ACHN (cell line): ENCODE measurements around the gene HDGFL2.
"Not testable (repeated sequence)": the region's sequence is repeated elsewhere in the genome, so short reads cannot be mapped to it uniquely, and the experiment has no call there.

ENCODE experiments used
- DNase-seq: peaks from one replicate; pipeline ENCODE4 v3.0.0-alpha.2; 2015
- in situ Hi-C: cut with HindIII; loops from 2 replicates; pipeline ENCODE4 v1.10.0; 2017; ENCODE audit warnings: low sequenced_read_pairs, low pct_ligation_motif_present, low pct_unique_long_range_greater_than_20kb

HDGFL2 gene

DNA sequence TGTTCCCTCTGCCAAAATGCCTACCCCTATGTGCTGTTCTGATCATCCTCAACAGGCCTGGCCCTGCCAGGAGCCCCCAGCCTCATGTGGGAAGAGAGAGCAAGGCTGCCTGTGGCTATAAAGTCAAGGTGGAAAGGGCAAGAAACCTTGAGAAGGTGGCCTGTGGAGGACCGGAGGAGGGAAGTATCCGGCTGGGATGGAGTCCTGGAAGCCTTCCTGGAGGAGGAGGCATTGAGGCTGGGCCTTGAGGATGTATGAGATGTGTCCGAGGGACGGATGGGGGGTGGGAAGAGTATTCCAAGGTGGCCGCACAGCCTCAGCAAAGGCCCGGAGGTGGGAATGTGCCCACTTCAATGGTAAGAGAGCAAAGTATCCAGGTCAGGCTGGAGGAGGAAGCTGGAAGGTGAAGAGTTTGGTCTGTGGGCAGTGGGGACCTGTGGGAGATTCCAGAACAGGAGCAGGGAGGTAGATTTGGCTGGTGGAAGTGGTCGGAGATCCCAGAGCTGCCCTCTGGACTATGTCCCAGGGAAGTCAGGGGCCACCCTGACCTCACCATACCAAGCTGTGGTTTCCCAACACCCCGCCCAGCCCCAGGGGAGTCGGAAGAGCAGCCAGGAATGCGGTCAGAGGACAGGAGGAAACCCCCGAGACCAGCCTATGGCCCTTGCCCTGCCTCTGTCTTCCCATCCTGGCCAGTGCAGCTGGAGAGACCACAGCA is 49.2 kb downstream of the HDGFL2 start:
- no peak for DNase-seq

DNA sequence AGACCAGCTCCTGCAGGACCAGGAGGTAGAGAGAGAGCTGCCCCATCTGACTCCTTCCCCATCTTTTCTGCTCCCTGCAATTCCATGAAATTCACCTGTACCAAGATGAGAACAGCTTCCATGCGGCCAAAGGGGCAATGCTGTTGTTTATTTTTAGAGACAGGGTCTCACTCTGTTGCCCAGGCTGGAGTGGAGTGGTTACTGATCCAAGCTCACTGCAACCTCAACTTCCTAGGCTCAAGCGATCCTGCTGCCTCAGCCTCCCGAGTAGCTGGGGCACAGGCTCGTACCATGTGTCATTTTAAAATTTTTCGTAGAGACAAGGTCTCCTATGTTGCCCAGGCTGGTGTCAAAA is 49.8 kb downstream of the HDGFL2 start:
- DNase-seq = no peak
- in situ Hi-C loops = no loop called here

More for the DNA sequence above, 49.2 kb downstream of the HDGFL2 start:
- in situ Hi-C loops = no loop called here

DNA sequence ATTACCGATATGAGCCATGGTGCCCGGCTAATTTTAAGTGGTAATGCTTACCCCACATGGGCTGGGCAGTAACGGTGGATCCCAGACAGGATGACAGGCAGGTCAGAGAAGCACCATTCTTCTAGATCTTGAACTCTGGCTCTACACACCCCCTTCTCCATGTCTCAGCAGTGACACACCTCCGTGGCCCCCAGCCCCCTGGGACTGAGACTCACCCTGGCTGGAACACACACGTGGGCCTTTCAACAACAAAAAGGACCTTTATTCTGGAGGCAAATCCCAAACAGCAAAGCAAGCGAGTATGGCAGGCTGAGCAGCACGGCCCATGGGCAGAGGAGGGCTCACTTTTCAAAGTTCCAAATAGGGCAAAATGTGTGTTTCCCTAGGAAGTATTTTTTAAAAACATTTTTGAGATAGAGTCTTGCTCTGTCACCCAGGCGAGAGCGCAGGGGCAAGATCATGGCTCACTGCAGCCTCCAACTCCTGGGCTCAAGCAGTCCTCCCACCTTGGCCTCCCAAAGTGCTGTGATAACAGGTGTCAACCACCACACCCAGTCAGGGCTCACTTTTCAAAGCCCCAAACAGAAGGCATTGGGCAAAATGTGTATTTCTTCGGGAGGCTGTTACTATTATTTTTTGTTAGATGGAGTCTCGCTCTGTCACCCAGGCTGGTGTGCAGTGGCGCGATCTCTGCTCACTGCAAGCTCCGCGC is 50.4 kb downstream of the HDGFL2 start:
- in situ Hi-C loops = no loop called here
- no peak for DNase-seq

DNA sequence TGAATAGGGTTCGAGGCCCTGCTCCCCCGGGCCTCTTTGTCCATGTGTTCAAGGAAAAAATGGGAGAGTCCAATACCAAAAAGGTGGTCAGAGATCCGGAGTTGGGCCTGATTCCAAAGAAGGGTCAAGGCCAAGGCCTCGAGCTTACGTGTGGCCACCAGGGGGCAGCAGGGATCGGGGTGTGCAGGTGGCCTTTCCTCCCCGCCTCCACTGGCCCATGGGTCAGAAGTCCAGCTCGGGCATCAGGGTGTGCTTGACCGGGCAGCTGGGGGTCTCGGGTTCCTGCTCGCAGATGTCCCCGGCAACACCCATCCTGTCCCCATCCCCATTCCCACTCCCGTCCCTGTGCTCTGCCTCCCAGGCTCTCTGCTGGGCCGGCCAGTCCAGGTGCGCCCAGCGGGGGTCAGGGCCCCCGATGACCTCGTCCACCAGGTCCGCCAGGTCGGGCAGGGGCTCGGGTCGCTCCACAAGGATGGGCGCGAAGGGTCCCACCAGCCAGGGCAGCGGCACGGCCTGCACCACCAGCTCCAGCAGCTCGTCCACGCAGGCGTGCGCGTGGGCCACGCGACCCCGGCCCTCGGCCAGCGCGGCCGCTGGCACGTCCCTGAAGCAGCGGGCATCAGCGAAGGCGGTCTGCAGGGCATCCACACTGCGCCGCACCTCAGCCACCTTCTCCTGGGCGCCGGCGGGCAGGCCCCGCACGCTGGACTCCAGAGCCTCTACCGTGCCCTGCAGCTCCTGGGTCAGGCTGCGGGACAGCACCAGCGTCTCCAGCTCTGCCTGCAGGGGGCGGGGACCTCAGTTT is 51.4 kb downstream of the HDGFL2 start:
- peak; percentile 43 for DNase-seq
- in situ Hi-C loops = no loop called here

DNA sequence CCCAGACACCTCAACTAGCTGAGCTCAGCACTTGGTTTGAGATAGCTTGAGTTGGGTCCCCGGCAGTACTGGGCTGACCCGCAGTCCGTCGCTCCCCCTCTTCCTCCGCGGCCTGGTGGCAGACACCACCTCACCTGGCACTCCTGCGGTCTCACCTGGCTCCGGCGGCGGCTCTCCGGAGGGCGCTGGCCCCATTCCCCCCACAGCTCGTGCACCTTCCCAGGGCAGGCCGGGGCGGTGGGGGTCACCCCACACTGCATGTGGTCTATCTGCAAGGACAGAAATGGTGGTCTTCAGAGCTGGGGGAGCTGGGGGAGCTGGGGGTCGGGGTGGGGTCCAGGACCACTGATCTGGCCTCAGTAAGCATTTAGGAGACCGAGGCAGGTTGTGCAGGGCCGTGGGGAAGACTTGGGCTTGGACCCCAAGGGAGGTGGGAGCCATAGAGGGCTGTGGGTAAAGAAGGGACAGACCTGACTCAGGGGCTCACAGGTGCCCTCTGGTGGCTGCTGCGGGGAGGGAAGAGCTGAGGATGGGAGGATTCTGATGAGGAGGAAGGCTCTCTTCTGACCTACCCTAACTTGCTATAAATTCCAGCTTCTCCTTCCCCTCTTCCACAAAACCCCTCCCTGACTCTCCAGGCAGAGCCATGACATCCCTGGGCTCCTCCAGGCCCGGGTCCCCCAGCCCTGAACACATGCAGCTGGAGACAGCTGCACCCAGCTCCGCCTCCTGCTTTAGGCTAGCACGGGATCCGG is 52.9 kb downstream of the HDGFL2 start:
- DNase-seq = peak; percentile 44
- in situ Hi-C loops = no loop called here

DNA sequence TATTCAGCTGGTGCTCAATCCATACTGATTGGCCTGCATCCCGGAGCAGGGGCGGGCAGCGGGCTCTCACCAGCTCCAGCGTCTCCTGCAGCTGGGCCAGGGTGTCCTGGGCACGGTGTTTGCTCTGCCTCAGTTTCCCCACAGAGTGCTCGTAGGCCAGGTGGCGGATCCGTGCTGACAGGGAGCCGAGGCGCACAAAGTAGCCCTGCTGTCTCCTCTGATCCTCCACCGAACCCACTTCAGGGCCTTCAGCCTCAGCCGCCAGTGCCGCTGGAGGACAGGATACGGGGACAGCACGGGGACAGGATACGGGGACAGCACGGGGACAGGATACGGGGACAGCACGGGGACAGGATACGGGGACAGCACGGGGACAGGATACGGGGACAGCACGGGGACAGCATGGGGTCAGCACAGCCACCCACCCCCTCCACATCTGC is 53.5 kb downstream of the HDGFL2 start:
- in situ Hi-C loops = no loop called here
- DNase-seq = no peak

DNA sequence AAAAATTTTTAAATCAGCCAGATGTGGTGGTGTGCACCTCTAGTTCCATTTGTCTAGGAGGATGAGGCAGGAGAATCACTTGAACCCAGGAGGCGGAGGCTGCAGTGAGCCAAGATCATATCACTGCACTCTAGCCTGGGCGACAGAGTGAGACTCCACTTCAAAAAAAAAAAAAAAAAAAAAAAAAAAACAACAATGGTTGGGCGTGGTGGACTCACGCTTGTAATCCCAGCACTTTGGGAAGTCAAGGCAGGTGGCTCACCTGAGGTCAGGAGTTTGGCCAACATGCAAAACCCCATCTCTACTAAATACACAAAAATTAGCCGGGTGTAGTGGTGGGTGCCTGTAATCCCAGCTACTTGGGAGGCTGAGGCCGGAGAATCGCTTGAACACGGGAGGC is 55.3 kb downstream of the HDGFL2 start:
- DNase-seq, in situ Hi-C loops: not testable (repeated sequence)

DNA sequence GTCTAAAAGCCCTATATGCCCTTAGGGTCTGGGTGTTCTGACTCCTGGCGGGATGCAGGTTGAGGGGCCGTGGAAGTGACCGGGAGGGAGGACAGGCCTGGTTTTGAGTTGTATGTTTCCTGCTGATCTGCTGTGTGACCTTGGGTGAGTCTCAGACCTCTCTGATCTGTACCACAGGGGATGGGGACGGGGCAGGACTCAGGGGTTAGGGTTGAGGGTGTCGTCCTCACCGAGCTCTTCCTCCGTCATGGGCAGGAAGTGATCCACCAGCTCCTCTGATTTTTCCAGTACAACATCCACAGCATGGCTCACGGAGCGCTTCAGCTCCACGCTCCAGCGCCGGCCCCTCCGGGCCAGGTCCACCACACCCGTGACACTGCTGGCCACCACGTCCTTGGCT is 56.7 kb downstream of the HDGFL2 start:
- DNase-seq = no peak
- in situ Hi-C loops = no loop called here

DNA sequence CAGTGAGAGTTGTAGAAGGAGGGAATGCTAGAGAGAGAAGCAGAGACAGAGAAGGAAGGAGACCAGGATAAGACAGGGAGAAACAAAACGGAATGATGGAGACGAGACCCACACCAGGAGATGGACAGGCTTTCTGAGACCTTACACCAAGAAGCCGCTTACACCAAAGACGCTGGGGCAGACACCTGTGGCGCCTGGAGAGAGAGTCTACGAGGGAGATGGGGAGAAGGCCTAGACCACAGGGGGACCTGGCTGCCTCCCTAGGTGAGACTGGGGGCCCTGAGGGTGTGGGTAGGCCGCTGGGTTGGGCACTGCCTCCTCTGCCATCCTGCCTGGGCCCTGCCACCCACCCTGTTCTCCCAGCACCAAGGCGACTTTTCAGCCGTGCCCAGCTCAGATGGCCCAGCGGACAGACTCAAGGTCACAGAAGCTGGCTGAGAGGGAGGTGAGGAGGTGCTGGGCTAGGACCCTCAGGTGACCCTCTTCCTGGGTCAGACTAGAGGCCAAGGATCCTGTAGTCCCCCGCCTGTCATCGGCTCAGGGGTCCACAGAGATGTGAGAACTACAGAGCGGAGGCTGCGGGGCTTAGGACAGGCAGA is 57.9 kb downstream of the HDGFL2 start:
- in situ Hi-C loops = no loop called here

DNA sequence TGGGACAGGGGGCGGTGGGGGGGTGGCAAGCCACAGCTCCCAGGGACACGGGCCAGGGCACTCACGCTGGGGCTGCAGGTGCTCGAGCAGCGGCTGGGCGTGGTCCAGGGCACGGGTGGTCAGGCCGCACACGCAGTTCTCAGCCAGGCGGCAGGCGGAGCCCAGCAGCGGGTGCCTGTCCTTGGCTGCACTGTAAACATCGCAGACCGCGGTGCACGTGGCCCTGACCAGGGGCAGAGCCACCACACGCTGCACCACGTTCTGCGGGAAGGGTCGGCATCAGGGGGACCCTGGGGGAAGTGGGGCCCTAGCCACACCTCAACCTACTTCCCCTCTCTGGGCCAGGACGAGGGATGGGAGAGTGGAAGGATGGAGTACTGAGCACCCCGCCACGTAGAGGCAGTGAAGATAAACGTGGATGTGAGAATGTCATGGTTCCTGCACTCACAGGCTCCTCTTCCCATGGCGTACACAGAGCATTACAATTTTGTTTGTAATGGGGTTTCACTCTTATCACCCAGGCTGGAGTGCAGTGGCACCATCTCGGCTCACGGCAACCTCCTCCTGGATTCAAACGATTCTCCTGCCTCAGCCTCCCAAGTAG is 59.6 kb downstream of the HDGFL2 start:
- in situ Hi-C loops = no loop called here
- DNase-seq = no peak

More for the DNA sequence above, 57.9 kb downstream of the HDGFL2 start:
- no peak for DNase-seq

DNA sequence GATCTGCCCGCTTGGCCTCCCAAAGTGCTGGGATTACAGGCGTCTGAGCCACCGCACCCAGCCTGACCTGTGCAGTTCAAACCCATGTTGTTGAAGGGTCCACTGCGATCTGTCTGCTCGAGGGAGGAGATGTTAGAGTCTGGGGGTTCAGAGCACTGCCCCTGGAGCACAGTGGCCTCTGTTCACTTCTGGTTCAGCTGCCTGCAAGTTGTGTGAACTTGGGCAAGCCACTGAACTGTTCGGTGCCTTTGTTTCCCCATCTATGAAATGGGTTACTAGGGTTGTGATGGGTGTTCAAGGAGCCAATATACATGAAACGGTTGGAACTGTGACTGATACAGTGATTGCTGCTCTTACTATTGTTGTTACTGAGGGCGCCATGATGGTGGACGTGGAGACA is 61.2 kb downstream of the HDGFL2 start:
- DNase-seq = no peak
- in situ Hi-C loops = no loop called here

DNA sequence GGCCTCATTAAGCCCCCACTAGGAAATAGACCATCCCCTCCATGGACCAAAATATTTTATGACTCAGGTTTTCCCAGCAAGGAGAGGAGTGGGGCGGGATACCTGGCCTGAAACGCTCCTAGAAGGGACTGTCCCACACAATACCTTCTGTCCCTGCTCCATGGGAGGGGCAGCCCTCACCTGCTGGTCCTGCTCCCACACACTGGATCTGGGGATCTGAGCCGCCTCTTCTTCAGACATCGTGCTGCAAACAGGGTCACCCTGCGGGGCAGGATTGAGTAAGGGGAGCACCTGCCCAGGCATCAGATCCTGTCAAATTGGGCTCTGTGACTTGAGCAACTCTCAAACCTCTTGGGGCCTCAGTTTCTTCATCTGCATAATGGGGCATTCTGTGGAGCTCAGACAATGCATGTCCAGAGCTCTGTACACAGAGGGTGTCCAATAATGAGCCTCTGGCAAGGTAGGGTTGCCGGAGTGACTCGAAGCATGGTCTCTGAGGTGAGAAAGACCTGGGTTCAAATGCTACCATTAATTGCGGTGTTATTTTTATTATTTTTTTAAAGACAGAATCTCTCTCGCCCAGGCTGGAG is 61.8 kb downstream of the HDGFL2 start:
- in situ Hi-C loops = no loop called here

DNA sequence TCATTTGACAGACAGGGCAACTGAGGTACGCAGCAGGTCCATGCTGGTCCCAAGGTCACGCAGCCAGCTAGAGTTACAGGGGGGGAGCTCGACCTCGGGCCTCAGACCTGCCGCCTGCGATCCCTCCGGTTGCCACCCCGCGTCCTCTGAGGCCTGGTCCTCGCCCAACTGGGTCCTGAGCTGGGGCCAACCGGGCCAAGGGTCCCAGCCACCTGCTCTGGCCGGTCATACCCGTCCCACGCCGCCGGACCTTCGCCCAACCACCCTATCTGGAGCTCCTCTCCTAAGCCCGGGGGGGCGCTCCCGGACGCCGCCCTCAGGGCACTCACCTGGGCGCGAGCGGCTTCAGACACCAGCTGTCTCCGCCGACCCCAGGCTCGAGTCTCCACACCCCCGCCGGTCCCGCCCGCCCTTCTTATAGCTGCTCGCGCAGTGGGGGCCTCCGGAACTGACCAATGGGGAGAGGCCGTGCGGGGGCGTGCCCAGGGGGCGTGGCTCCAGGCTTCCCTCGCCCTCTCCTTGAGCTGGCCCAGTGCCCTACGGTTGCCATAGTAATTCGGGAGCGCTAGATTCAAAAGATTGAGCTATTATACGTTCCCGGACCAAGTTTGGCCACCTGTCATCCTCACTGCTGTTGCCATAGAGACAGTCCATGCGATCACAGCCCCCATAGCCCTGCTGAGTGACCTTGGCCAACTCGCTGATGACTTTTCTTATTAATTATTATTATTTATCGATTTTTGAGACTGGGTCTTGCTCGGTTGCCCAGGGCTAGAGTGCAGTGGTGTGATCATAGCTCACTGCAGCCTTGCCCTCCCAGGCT is 63.0 kb downstream of the HDGFL2 start, which contains the start of gene PLIN5:
TSS of gene PLIN5 (minus strand) at position 389 of the 823 bp plus-strand sequence. CDS start 1,150 bp downstream, outside the sequence.
- in situ Hi-C loops = no loop called here
- DNase-seq = peak; percentile 65

More for the DNA sequence above, 61.8 kb downstream of the HDGFL2 start:
- DNase-seq = no peak

DNA sequence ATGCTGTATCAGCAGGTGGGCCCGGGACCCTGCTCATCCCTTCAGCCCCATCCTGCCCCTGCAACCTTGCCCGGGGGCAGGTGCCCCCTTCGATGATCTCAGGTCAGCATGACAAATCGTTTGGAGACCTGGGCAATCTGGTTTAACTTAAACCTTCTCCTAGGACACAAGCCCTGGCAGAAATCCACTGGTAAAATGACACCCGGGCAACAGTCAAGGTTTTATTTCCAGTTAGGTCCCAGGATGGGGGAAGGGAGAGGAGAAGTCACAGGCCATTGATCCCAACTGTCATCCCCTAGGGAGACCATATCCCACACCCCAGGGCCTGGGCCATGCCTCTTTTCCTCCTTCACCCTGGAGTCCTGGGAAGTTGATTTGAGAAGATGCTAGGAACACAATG is 64.7 kb downstream of the HDGFL2 start:
- in situ Hi-C loops = no loop called here
- DNase-seq = no peak

DNA sequence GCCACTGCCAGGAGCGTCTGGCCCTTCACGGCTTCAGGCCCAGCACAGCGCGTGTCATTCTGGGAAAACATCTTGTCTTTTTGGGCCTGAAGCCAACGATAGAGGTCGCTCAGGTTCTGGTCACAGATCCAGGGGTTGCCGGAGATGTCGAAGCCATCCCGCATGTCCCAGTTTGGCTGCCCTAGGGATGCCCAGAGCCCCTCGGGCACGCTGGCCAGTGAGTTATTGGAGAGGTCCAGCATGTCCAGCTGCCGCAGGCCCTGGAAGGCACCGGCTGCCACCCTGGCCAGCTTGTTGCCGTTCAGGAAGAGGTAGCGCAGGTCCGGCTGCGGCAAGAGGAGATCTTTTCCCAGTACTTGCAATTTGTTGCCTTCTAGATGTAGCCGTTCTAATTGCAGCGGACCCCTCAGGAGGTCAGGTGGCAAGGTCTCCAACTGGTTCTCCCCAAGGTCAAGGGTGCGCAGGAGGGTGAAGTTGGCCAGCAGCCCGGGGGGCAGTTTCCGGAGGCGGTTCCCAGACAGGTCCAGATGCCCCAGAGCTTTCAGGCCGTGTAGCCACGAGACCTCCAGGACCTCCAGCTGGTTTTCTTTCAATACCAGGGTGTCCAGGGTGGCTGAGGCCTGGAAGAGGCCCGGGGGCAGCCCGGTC is 66.0 kb downstream of the HDGFL2 start:
- in situ Hi-C loops = no loop called here
- no peak for DNase-seq

DNA sequence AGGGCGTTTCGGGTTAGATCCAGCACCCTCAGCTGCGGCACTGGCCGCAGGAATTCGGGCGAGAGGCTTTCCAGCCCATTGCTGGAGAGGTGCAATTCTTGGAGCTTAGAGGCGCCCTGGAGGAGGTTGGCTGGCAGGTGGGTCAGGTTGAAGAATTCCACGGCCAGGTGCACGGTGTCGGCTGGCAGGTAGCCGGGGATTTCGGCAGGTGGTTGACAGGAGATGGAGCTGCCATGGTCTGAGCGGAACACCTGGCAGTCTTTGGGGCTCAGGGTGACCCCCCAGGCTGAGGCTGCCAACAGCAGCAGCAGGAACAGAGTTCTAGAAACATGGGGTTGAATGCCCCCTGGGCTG is 66.5 kb downstream of the HDGFL2 start:
- no peak for DNase-seq
- in situ Hi-C loops = no loop called here
